Fibroblast of the aortic adventitia (primary cell): ENCODE data around the gene TTLL7. TPM values are rescaled to one million over a fixed set of nuclear protein-coding genes. Genes with fewer than 3 reads are reported as not detected.

Experiments used
- DNase-seq: peaks from one replicate; pipeline ENCODE4 v3.0.0-alpha.2; 2010; ENCODE audit warnings: low read depth
- H3K4me3 ChIP-seq: 2 replicates; pipeline ENCODE4 v1.5.1; 2011; ENCODE audit warnings: low read depth, mild to moderate bottlenecking, control low read depth, low read length, moderate library complexity
- total RNA-seq: library from RNA; depleted of rRNA; stranded (reverse); fragments of >200 nt; gene quantifications from 2 replicates; pipeline ENCODE4 v1.2.3, GENCODE V29; 2012; ENCODE audit warnings: low replicate concordance
- TF ChIP-seq, protein P1 (sequence below): IDR thresholded peaks from 2 replicates; pipeline ENCODE4 v1.5.1; 2011; ENCODE audit warnings: mild to moderate bottlenecking, low read length, control low read depth, inconsistent platforms; ENCODE audit not compliant: insufficient read depth

The TTLL7 gene, protein sequence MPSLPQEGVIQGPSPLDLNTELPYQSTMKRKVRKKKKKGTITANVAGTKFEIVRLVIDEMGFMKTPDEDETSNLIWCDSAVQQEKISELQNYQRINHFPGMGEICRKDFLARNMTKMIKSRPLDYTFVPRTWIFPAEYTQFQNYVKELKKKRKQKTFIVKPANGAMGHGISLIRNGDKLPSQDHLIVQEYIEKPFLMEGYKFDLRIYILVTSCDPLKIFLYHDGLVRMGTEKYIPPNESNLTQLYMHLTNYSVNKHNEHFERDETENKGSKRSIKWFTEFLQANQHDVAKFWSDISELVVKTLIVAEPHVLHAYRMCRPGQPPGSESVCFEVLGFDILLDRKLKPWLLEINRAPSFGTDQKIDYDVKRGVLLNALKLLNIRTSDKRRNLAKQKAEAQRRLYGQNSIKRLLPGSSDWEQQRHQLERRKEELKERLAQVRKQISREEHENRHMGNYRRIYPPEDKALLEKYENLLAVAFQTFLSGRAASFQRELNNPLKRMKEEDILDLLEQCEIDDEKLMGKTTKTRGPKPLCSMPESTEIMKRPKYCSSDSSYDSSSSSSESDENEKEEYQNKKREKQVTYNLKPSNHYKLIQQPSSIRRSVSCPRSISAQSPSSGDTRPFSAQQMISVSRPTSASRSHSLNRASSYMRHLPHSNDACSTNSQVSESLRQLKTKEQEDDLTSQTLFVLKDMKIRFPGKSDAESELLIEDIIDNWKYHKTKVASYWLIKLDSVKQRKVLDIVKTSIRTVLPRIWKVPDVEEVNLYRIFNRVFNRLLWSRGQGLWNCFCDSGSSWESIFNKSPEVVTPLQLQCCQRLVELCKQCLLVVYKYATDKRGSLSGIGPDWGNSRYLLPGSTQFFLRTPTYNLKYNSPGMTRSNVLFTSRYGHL
- total RNA-seq: 16.0 and 20.9 TPM in 2 replicates

DNA sequence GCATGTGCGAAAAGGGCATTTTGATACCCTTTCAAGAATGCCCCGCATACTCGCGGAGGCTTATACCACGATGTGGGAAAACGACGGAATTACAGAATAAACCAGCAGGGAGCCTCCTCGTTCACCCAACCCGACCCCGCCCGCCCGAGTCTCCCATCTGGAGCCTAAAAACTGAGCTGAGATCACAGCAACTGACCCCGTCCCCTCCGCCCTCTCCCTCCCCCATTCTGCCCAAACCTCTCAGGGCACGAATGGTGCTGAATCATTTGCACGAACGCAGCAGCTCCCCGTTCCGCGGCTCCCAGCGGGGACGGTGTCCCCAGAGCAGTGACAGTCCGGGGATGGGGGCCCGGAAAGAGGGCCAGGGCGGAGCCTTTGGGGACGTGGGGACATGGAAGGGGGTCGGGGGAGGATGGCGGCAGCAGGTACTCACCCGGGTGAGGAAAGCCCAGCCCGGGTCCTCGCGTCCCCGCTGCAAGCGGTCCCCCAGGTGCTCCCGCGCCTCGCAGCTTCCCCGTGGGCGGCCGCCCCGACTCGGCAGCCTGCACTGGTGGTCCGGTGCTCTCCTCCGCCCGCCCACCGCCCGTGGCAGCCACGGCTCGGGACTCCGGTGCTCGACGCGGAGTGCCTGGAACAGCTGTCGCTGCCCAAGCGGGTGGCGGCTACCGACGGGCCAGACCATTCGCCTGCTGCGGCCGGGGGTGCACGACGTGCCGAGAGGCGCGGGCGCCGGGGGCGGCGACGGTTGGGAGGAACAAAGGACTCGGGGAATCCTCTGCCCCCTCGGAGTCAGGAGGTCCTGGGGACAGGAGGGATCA, at the start of gene TTLL7:
Gene TTLL7, minus strand, starts transcription at position 635 of the 818 bp plus-strand sequence. CDS start 46,921 bp downstream, outside the sequence.
- H3K4me3 ChIP-seq: peak within 1 kb of the TSS; percentile 86
- DNase-seq: peak; percentile 41
- TF ChIP-seq, protein P1, sequence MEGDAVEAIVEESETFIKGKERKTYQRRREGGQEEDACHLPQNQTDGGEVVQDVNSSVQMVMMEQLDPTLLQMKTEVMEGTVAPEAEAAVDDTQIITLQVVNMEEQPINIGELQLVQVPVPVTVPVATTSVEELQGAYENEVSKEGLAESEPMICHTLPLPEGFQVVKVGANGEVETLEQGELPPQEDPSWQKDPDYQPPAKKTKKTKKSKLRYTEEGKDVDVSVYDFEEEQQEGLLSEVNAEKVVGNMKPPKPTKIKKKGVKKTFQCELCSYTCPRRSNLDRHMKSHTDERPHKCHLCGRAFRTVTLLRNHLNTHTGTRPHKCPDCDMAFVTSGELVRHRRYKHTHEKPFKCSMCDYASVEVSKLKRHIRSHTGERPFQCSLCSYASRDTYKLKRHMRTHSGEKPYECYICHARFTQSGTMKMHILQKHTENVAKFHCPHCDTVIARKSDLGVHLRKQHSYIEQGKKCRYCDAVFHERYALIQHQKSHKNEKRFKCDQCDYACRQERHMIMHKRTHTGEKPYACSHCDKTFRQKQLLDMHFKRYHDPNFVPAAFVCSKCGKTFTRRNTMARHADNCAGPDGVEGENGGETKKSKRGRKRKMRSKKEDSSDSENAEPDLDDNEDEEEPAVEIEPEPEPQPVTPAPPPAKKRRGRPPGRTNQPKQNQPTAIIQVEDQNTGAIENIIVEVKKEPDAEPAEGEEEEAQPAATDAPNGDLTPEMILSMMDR: no peak

DNA sequence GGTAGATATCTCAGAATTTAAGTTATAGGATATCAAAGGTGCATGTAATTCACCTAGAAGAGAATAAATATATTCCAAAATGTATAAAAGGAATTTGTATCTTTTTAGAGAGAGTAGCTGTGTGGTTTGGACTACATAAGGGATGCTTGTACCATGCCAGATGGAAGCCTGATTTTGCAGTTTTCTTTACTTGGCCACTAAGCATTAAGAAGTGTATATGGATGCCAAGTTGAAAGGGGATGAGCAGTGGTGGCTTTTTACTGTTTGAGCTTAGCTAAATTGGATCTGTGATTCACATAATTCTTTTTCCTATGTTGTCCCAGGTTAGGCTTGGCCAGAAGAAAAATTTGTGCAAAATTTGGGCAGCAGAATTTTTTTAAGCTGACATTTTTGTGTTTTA, 43.5 kb upstream of the TTLL7 start:
- no peak overlapping the region for H3K4me3 ChIP-seq
- TF ChIP-seq, protein P1: no peak
- no peak for DNase-seq

DNA sequence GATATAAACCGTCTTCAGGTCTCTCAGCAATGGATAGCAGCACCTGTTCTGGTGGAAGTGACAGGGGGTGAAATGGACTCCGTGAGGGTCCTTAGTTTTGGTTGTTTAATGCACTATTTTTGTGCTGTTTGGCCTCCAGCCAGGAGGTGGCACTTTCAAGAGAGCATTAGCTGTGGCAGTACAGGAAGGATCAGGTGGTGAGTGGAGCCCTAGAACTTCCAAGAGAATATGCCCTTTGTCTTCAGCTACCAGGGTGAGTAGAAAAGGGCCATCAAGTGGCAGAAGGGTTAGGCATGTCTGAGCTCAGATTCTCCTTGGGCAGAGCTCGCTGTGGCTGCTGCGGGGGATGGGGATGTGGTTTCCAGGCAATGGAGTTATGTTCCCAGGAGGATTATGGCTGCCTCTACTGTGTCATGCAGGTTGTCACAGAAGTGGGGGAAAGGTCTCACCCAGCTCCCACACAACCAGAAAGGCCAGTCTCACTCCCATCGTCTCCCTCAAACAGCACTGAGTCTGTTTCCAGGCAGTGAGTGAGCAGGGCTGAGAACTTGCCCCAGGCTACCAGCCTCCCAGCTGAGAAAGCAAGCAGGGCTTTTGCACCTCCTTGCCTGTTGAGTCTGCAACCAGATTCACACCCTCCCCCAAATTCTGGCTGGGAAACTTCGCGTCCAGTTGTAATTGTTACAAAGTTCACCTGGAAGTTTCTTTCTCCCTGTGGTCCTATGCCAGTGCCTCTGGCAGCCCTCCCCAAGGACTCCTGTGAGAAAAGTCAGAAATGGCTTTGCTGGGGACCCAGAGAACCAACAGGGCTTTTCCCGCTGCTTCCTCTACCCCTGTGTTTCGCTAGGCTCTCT, 39.1 kb upstream of the TTLL7 start:
- TF ChIP-seq, protein P1: no peak
- no peak for DNase-seq
- H3K4me3 ChIP-seq: no peak overlapping the region

DNA sequence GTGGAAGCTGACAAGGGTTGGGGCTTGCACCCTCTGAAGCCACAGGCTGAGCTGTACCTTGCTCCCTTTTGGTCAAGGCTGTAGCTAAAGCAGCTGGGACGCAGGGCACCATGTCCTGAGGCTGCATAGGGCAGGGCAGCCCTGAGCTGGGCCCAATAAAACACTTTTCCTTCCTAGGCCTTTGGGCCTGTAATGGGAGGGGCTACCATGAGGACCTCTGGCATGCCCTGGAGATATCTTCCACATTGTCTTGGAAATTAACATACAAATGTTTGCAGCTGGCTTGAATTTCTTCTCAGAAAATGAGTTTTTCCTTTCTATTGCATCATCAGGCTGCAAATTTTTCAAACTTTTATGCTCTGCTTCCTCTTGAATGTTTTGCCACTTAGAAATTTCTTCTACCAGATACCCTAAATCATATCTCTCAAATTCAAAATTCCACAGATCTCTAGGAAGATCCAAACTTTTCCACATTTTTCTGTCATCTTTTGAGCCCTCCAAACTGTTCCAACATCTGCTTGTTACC, 32.9 kb upstream of the TTLL7 start:
- peak; percentile 38 for DNase-seq
- TF ChIP-seq, protein P1: no peak
- H3K4me3 ChIP-seq: no peak overlapping the region

DNA sequence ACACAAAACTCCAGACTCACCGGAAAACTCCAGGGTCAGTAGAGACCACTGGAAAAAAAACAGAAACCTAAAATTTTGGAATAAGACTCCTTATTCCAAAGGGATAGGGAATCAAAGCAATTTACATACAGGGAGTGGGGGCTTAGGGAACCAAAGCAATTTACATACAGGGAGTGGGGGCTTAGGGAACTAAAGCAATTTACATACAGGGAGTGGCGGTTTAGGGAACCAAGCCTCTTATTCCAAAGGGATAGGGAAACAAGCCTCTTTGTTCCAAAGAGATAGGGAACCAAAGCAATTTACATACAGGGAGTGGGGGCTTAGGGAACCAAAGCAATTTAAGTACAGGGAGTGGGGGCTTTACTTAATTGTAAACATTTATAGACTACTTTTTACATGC, 28.4 kb upstream of the TTLL7 start:
- DNase-seq: no peak
- TF ChIP-seq, protein P1: no peak

More for the DNA sequence above, 28.4 kb upstream of the TTLL7 start:
- no peak overlapping the region for H3K4me3 ChIP-seq
